GM12878 (cell line): ENCODE measurements around the gene THRAP3. TPM values are rescaled to one million over a fixed set of nuclear protein-coding genes. Genes with fewer than 3 reads are reported as not detected.
A peak's percentile ranks its signal among the peaks of the same experiment; 100 is the strongest.

Source experiments
- ATF3 ChIP-seq: IDR thresholded peaks from 2 replicates; pipeline ENCODE4 v1.6.1; 2011; ENCODE audit warnings: low read depth, mild to moderate bottlenecking, low read length, moderate library complexity, borderline replicate concordance; ENCODE audit errors: extremely low read depth
- BCL11A ChIP-seq: IDR thresholded peaks from 2 replicates; pipeline ENCODE4 v1.6.1; 2011; ENCODE audit warnings: low read depth, low read length
- CHD1 ChIP-seq: IDR thresholded peaks from 2 replicates; pipeline ENCODE4 v1.6.1; 2012; ENCODE audit warnings: low read depth, low read length, improper control_type of control experiment
- DPF2 ChIP-seq: fragments of 450-650 bp; IDR thresholded peaks from 2 replicates; pipeline ENCODE4 v1.6.1; 2017; ENCODE audit warnings: mild to moderate bottlenecking
- EP300 ChIP-seq, 2 experiments: fragments of 150-350 bp in 1 of 2; IDR thresholded peaks; 2 replicates each; pipeline ENCODE4 v1.6.1; 2011 to 2012; ENCODE audit warnings: low read depth in 2 of 2, low read length in 2 of 2, borderline replicate concordance in 1 of 2, improper control_type of control experiment in 1 of 2, inconsistent platforms in 1 of 2; ENCODE audit not compliant: control insufficient read depth in 1 of 2
- IRF5 ChIP-seq: fragments of 450-650 bp; IDR thresholded peaks from 2 replicates; pipeline ENCODE4 v1.6.1; 2017; ENCODE audit warnings: borderline replicate concordance
- JUNB ChIP-seq: IDR thresholded peaks from 2 replicates; pipeline ENCODE4 v1.6.1; 2016; ENCODE audit warnings: antibody characterized with exemption, mild to moderate bottlenecking
- MYB ChIP-seq: fragments of 150-350 bp; IDR thresholded peaks from 2 replicates; pipeline ENCODE4 v1.6.1; 2014; ENCODE audit warnings: mild to moderate bottlenecking, low read depth, low read length, borderline replicate concordance
- NFXL1 ChIP-seq: fragments of 450-650 bp; IDR thresholded peaks from 2 replicates; pipeline ENCODE4 v1.6.1; 2017; ENCODE audit warnings: antibody characterized with exemption, mild to moderate bottlenecking, borderline replicate concordance
- NFYB ChIP-seq: IDR thresholded peaks from 2 replicates; pipeline ENCODE4 v1.6.1; 2011; ENCODE audit warnings: low read depth, mild to moderate bottlenecking, low read length, improper control_type of control experiment, moderate library complexity; ENCODE audit not compliant: insufficient read depth
- NKRF ChIP-seq: fragments of 450-650 bp; conservative IDR thresholded peaks from 2 replicates; pipeline ENCODE4 v1.6.1; 2017; ENCODE audit warnings: mild to moderate bottlenecking, moderate library complexity
- PAX5 ChIP-seq: IDR thresholded peaks from 2 replicates; pipeline ENCODE4 v1.6.1; 2011; ENCODE audit warnings: low read depth, low read length, borderline replicate concordance
- POLR2AphosphoS2 ChIP-seq: IDR thresholded peaks from 2 replicates; pipeline ENCODE4 v1.6.1; 2011; ENCODE audit warnings: low read depth, mild to moderate bottlenecking, low read length, improper control_type of control experiment, moderate library complexity
- POLR2AphosphoS5 ChIP-seq: IDR thresholded peaks from 2 replicates; pipeline ENCODE4 v1.6.1; 2011; ENCODE audit warnings: mild to moderate bottlenecking, low read length, inconsistent platforms
- RFX5 ChIP-seq: IDR thresholded peaks from 2 replicates; pipeline ENCODE4 v1.6.1; 2011; ENCODE audit warnings: low read depth, low read length, improper control_type of control experiment
- SMARCA5 ChIP-seq: fragments of 450-650 bp; IDR thresholded peaks from 2 replicates; pipeline ENCODE4 v1.6.1; 2017; ENCODE audit warnings: mild to moderate bottlenecking
- SUPT20H ChIP-seq: IDR thresholded peaks from 2 replicates; pipeline ENCODE4 v1.6.1; 2011; ENCODE audit warnings: low read depth, mild to moderate bottlenecking, low read length, moderate library complexity, borderline replicate concordance; ENCODE audit not compliant: control insufficient read depth
- SUZ12 ChIP-seq: fragments of 200-600 bp; sonication (generic); IDR thresholded peaks from one replicate; pipeline ENCODE4 v1.6.1; 2018; ENCODE audit warnings: antibody characterized with exemption, mild to moderate bottlenecking; ENCODE audit not compliant: unreplicated experiment
- TAF1 ChIP-seq: IDR thresholded peaks from 2 replicates; pipeline ENCODE4 v1.6.1; 2011; ENCODE audit warnings: mild to moderate bottlenecking, low read depth, low read length, borderline replicate concordance
- ZBED1 ChIP-seq: IDR thresholded peaks from 2 replicates; pipeline ENCODE4 v1.6.1; 2016; ENCODE audit warnings: borderline replicate concordance
- polyA plus RNA-seq, 11 experiments: library from polyadenylated mRNA; depleted of rRNA in 4 of 11; unstranded in 6 of 11; stranded (reverse) in 5 of 11; fragments of >200 nt; fragmentation: Nextera tagmentation in 4 of 11; fragmentation: Illumina TruSeq in 1 of 11; extraction: Ambion mirVana in 4 of 11; extraction: Trizol in 1 of 11; gene quantifications; 1 replicate in 1 of 11; 2 replicates in 10 of 11; pipeline versions ENCODE4 v1.2.1 to v1.2.3, GENCODE V29; 2011 to 2016; ENCODE audit warnings: inconsistent platforms in 2 of 11, missing spikeins in 2 of 11, low read depth in 1 of 11
- total RNA-seq, 4 experiments: library from RNA; depleted of rRNA in 3 of 4; stranded (reverse); fragments of >200 nt in 3 of 4; fragmentation: Illumina TruSeq in 1 of 4; extraction: Trizol in 1 of 4; gene quantifications; 2 replicates each; pipeline versions ENCODE4 v1.2.1 to v1.2.3, GENCODE V29; 2013 to 2021

The THRAP3 gene
- total and polyA plus RNA-seq, 10 of the 15 experiments (the other 5 are each of a cell fraction or from before 2014, with no cell fraction given) = 76.3 to 173 (median 136) TPM

- TF ChIP-seq IRF5 (no peak), SUZ12 (no peak), POLR2AphosphoS2 (0 out of 2 replicates have a peak, but pooled peaks have one; percentile 6), EP300 (IDR thresholded peaks at IDR 0.05; ENCODE audit: borderline replicate concordance in 1 of 2, control insufficient read depth in 1 of 2, low read depth in 2 of 2, low read length in 2 of 2) (no peak), SMARCA5 (peak; percentile 51; the same call in 1 of the 2 replicates), TAF1 (no peak), SUPT20H (no peak), ATF3 (no peak), NKRF (no peak), BCL11A (no peak), POLR2AphosphoS5 (no peak), NFXL1 (peak; percentile 67; the same call in 1 of the 2 replicates), CHD1 (no peak), DPF2 (no peak), ZBED1 (no peak), JUNB (no peak), MYB (no peak), PAX5 (no peak), RFX5 (no peak), NFYB (no peak)
Observed at GRCh38 chr1:36323636-36324352, 99.6 kb downstream of the THRAP3 start, which contains the start of gene EVA1B (continued).
